ENCODE measurements around the gene LAMA5.
A peak's percentile ranks its signal among the peaks of the same experiment; 100 is the strongest.

Gene LAMA5

GRCh38 chr20:62311150-62311549 is 56.0 kb downstream of the LAMA5 start:
- TF ChIP-seq CTCF (IDR thresholded peaks at IDR 0.05; ENCODE audit: borderline replicate concordance, extremely low read depth, low read length, poor library complexity, severe bottlenecking) = no peak
- no peak for TF ChIP-seq EZH2 (IDR thresholded peaks at IDR 0.05; ENCODE audit: borderline replicate concordance, low read depth, low read length, severe bottlenecking)
- H3K4me1 ChIP-seq (ENCODE audit: insufficient read depth, low read length) = peaks cover under 1% of the 10 kb centered on the region; the same call in 1 of the 2 replicates
- H3K27me3 ChIP-seq (ENCODE audit: insufficient read depth, low read length, poor library complexity) = no peaks in the 10 kb centered on the region
- peaks cover 7% of the 10 kb centered on the region for H3K79me2 ChIP-seq (ENCODE audit: insufficient read depth, low read length)
- DNase-seq = no peak
- no peak overlapping the region for H2AFZ ChIP-seq (ENCODE audit: low read depth, low read length)
- no peak for ATAC-seq (ENCODE audit: insufficient read depth, low read depth)
- H3K9me3 ChIP-seq (ENCODE audit: insufficient read depth, low read length, severe bottlenecking) = no peaks in the 10 kb centered on the region
- no peak overlapping the region for H3K9ac ChIP-seq (ENCODE audit: low read depth, low read length)
- H3K36me3 ChIP-seq (ENCODE audit: insufficient read depth, low read length) = peaks cover 32% of the 10 kb centered on the region
- H3K4me2 ChIP-seq (ENCODE audit: insufficient read depth, low read length) = no peak overlapping the region
- peaks cover 31% of the 10 kb centered on the region for H4K20me1 ChIP-seq (ENCODE audit: insufficient read depth, low read length)
- no peak overlapping the region for H3K4me3 ChIP-seq (ENCODE audit: low read depth in 1 of 2, low read length in 2 of 2)
- H3K27ac ChIP-seq (ENCODE audit: low read length) = no peak overlapping the region

- H3K27ac ChIP-seq (ENCODE audit: low read length) = no peak overlapping the region
- H3K4me2 ChIP-seq (ENCODE audit: insufficient read depth, low read length) = no peak overlapping the region
- H3K36me3 ChIP-seq (ENCODE audit: insufficient read depth, low read length) = peaks cover 36% of the 10 kb centered on the region
- peaks cover 35% of the 10 kb centered on the region for H4K20me1 ChIP-seq (ENCODE audit: insufficient read depth, low read length)
- no peak overlapping the region for H2AFZ ChIP-seq (ENCODE audit: low read depth, low read length)
- no peak for TF ChIP-seq CTCF (IDR thresholded peaks at IDR 0.05; ENCODE audit: borderline replicate concordance, extremely low read depth, low read length, poor library complexity, severe bottlenecking)
- TF ChIP-seq EZH2 (IDR thresholded peaks at IDR 0.05; ENCODE audit: borderline replicate concordance, low read depth, low read length, severe bottlenecking) = no peak
- peaks cover 11% of the 10 kb centered on the region for H3K79me2 ChIP-seq (ENCODE audit: insufficient read depth, low read length)
- no peak for ATAC-seq (ENCODE audit: insufficient read depth, low read depth)
- no peaks in the 10 kb centered on the region for H3K9me3 ChIP-seq (ENCODE audit: insufficient read depth, low read length, severe bottlenecking)
- H3K4me1 ChIP-seq (ENCODE audit: insufficient read depth, low read length) = peaks cover 5% of the 10 kb centered on the region
- DNase-seq = no peak
- H3K4me3 ChIP-seq (ENCODE audit: low read depth in 1 of 2, low read length in 2 of 2) = no peak overlapping the region
- H3K27me3 ChIP-seq (ENCODE audit: insufficient read depth, low read length, poor library complexity) = no peaks in the 10 kb centered on the region
- no peak overlapping the region for H3K9ac ChIP-seq (ENCODE audit: low read depth, low read length)
Measured at GRCh38 chr20:62310757-62311121, 56.4 kb downstream of the LAMA5 start.

GRCh38 chr20:62309947-62310756 is 57.0 kb downstream of the LAMA5 start:
- no peak overlapping the region for H3K27ac ChIP-seq (ENCODE audit: low read length)
- TF ChIP-seq CTCF (IDR thresholded peaks at IDR 0.05; ENCODE audit: borderline replicate concordance, extremely low read depth, low read length, poor library complexity, severe bottlenecking) (no peak), EZH2 (IDR thresholded peaks at IDR 0.05; ENCODE audit: borderline replicate concordance, low read depth, low read length, severe bottlenecking) (no peak)
- H2AFZ ChIP-seq (ENCODE audit: low read depth, low read length) = no peak overlapping the region
- H3K36me3 ChIP-seq (ENCODE audit: insufficient read depth, low read length) = peaks cover 42% of the 10 kb centered on the region
- DNase-seq = no peak
- no peak overlapping the region for H3K9ac ChIP-seq (ENCODE audit: low read depth, low read length)
- no peaks in the 10 kb centered on the region for H3K27me3 ChIP-seq (ENCODE audit: insufficient read depth, low read length, poor library complexity)
- peaks cover 17% of the 10 kb centered on the region for H3K79me2 ChIP-seq (ENCODE audit: insufficient read depth, low read length)
- no peaks in the 10 kb centered on the region for H3K9me3 ChIP-seq (ENCODE audit: insufficient read depth, low read length, severe bottlenecking)
- H4K20me1 ChIP-seq (ENCODE audit: insufficient read depth, low read length) = peaks cover 41% of the 10 kb centered on the region
- peaks cover 10% of the 10 kb centered on the region for H3K4me1 ChIP-seq (ENCODE audit: insufficient read depth, low read length)
- H3K4me2 ChIP-seq (ENCODE audit: insufficient read depth, low read length) = no peak overlapping the region
- H3K4me3 ChIP-seq (ENCODE audit: low read depth in 1 of 2, low read length in 2 of 2) = no peak overlapping the region
- ATAC-seq (ENCODE audit: insufficient read depth, low read depth) = 0 out of 3 replicates have a peak, but pooled peaks have one; percentile 18
